Activated naive CD8-positive, alpha-beta T cell (primary cell): ENCODE results near the gene UBE2J1.
"Not testable (repeated sequence)": the region's sequence is repeated elsewhere in the genome, so short reads cannot be mapped to it uniquely, and the experiment has no call there.

Source experiments
- H3K27ac Mint-ChIP-seq: one replicate; pipeline ENCODE4 v1.8.0; 2021; ENCODE audit warnings: mixed read lengths
- H3K27me3 Mint-ChIP-seq: one replicate; pipeline ENCODE4 v1.8.0; 2021; ENCODE audit warnings: mixed read lengths
- H3K36me3 Mint-ChIP-seq: one replicate; pipeline ENCODE4 v1.8.0; 2021; ENCODE audit warnings: mixed read lengths
- H3K4me1 Mint-ChIP-seq: one replicate; pipeline ENCODE4 v1.8.0; 2021; ENCODE audit warnings: low read depth, mixed read lengths
- H3K4me3 Mint-ChIP-seq: one replicate; pipeline ENCODE4 v1.8.0; 2021; ENCODE audit warnings: mild to moderate bottlenecking, mixed read lengths
- H3K9me3 Mint-ChIP-seq: one replicate; pipeline ENCODE4 v1.8.0; 2021; ENCODE audit warnings: low read depth, mixed read lengths

Gene UBE2J1

GRCh38 chr6:89315249-89315885 is 37.2 kb downstream of the UBE2J1 start, which contains the start of gene GABRR2:
GABRR2 (minus strand) TSS chr6:89315299; CDS start chr6:89315165, 134 bp downstream.
- H3K27ac Mint-ChIP-seq = no peak within 1 kb of the TSS

GRCh38 chr6:89314692-89315091 is 37.8 kb downstream of the UBE2J1 start:
- Mint-ChIP-seq H3K36me3 (peaks cover 7% of the 10 kb centered on the region), H3K27me3 (no peaks in the 10 kb centered on the region), H3K4me3 (no peak overlapping the region), H3K27ac (no peak overlapping the region), H3K9me3 (no peaks in the 10 kb centered on the region), H3K4me1 (no peaks in the 10 kb centered on the region)

More at GRCh38 chr6:89315249-89315885, 37.2 kb downstream of the UBE2J1 start, which contains the start of gene GABRR2:
- no peaks in the 10 kb centered on the region for H3K4me1 Mint-ChIP-seq
- H3K27me3 Mint-ChIP-seq = no peaks in the 10 kb centered on the region
- H3K36me3 Mint-ChIP-seq = peaks cover 13% of the 10 kb centered on the region
- no peaks in the 10 kb centered on the region for H3K9me3 Mint-ChIP-seq
- H3K4me3 Mint-ChIP-seq = no peak within 1 kb of the TSS

- Mint-ChIP-seq H3K4me3 (no peak overlapping the region), H3K36me3 (peaks cover 7% of the 10 kb centered on the region), H3K27me3 (no peaks in the 10 kb centered on the region), H3K4me1 (no peaks in the 10 kb centered on the region), H3K27ac (no peak overlapping the region), H3K9me3 (no peaks in the 10 kb centered on the region)
These were observed 39.5 kb downstream of the UBE2J1 start for GRCh38 chr6:89313006-89313405.

GRCh38 chr6:89311853-89312531 is 40.5 kb downstream of the UBE2J1 start:
- peaks cover 5% of the 10 kb centered on the region for H3K36me3 Mint-ChIP-seq
- H3K9me3 Mint-ChIP-seq = no peaks in the 10 kb centered on the region
- no peaks in the 10 kb centered on the region for H3K27me3 Mint-ChIP-seq
- H3K4me3 Mint-ChIP-seq = no peak overlapping the region
- H3K27ac Mint-ChIP-seq = no peak overlapping the region
- no peaks in the 10 kb centered on the region for H3K4me1 Mint-ChIP-seq

GRCh38 chr6:89311530-89311852 is 41.0 kb downstream of the UBE2J1 start:
- Mint-ChIP-seq H3K36me3 (peaks cover 5% of the 10 kb centered on the region), H3K4me3 (no peak overlapping the region), H3K27ac (no peak overlapping the region), H3K27me3 (no peaks in the 10 kb centered on the region), H3K4me1 (no peaks in the 10 kb centered on the region), H3K9me3 (no peaks in the 10 kb centered on the region)

- H3K4me3 Mint-ChIP-seq = no peak overlapping the region
- no peaks in the 10 kb centered on the region for H3K4me1 Mint-ChIP-seq
- H3K27ac Mint-ChIP-seq = no peak overlapping the region
- no peaks in the 10 kb centered on the region for H3K27me3 Mint-ChIP-seq
- H3K9me3 Mint-ChIP-seq = no peaks in the 10 kb centered on the region
- peaks cover 2% of the 10 kb centered on the region for H3K36me3 Mint-ChIP-seq
These were observed 41.6 kb downstream of the UBE2J1 start for GRCh38 chr6:89310929-89311328.

- H3K36me3 Mint-ChIP-seq = no peaks in the 10 kb centered on the region
- H3K27ac Mint-ChIP-seq = no peak overlapping the region
- H3K4me1 Mint-ChIP-seq = no peaks in the 10 kb centered on the region
- H3K9me3 Mint-ChIP-seq = no peaks in the 10 kb centered on the region
- no peaks in the 10 kb centered on the region for H3K27me3 Mint-ChIP-seq
- no peak overlapping the region for H3K4me3 Mint-ChIP-seq
These were observed 43.8 kb downstream of the UBE2J1 start for GRCh38 chr6:89308525-89309395.

GRCh38 chr6:89304517-89304916 is 48.0 kb downstream of the UBE2J1 start:
- H3K36me3 Mint-ChIP-seq, H3K4me3 Mint-ChIP-seq, H3K27me3 Mint-ChIP-seq, H3K4me1 Mint-ChIP-seq, H3K9me3 Mint-ChIP-seq, H3K27ac Mint-ChIP-seq: not testable (repeated sequence)

GRCh38 chr6:89302936-89303335 is 49.6 kb downstream of the UBE2J1 start:
- Mint-ChIP-seq H3K4me1 (peaks cover 10% of the 10 kb centered on the region), H3K27ac (no peak overlapping the region), H3K36me3 (peaks cover 2% of the 10 kb centered on the region), H3K27me3 (no peaks in the 10 kb centered on the region), H3K9me3 (no peaks in the 10 kb centered on the region), H3K4me3 (no peak overlapping the region)

GRCh38 chr6:89302195-89302770 is 50.2 kb downstream of the UBE2J1 start:
- peaks cover 13% of the 10 kb centered on the region for H3K4me1 Mint-ChIP-seq
- peaks cover 2% of the 10 kb centered on the region for H3K36me3 Mint-ChIP-seq
- no peaks in the 10 kb centered on the region for H3K27me3 Mint-ChIP-seq
- no peaks in the 10 kb centered on the region for H3K9me3 Mint-ChIP-seq
- no peak overlapping the region for H3K27ac Mint-ChIP-seq
- H3K4me3 Mint-ChIP-seq = no peak overlapping the region

GRCh38 chr6:89301586-89302194 is 50.8 kb downstream of the UBE2J1 start:
- Mint-ChIP-seq H3K27ac (no peak overlapping the region), H3K27me3 (no peaks in the 10 kb centered on the region)

GRCh38 chr6:89299466-89299850 is 53.1 kb downstream of the UBE2J1 start:
- H3K27me3 Mint-ChIP-seq = no peaks in the 10 kb centered on the region
- peaks cover 2% of the 10 kb centered on the region for H3K36me3 Mint-ChIP-seq
- H3K27ac Mint-ChIP-seq = no peak overlapping the region
- H3K9me3 Mint-ChIP-seq = no peaks in the 10 kb centered on the region
- H3K4me1 Mint-ChIP-seq = peaks cover 13% of the 10 kb centered on the region
- H3K4me3 Mint-ChIP-seq = no peak overlapping the region

More at GRCh38 chr6:89301586-89302194, 50.8 kb downstream of the UBE2J1 start:
- Mint-ChIP-seq H3K36me3 (peaks cover 2% of the 10 kb centered on the region), H3K4me3 (no peak overlapping the region), H3K9me3 (no peaks in the 10 kb centered on the region), H3K4me1 (peaks cover 13% of the 10 kb centered on the region)

- Mint-ChIP-seq H3K36me3 (peaks cover 2% of the 10 kb centered on the region), H3K27ac (peak overlapping the region; percentile 88), H3K9me3 (no peaks in the 10 kb centered on the region), H3K4me1 (peaks cover 13% of the 10 kb centered on the region), H3K27me3 (no peaks in the 10 kb centered on the region), H3K4me3 (no peak overlapping the region)
These were observed 53.6 kb downstream of the UBE2J1 start for GRCh38 chr6:89298680-89299465.
